SJCRH30 (cell line): ENCODE measurements around the gene SLC17A2. TPM values are rescaled to one million over a fixed set of nuclear protein-coding genes. Genes with fewer than 3 reads are reported as not detected.

Experiments used
- DNase-seq, 2 experiments: peaks; one replicate each; pipeline ENCODE4 v3.0.0-alpha.2; 2015 to 2020
- H3K27ac ChIP-seq: fragments of 250-450 bp; sonication (Bioruptor Pico); 2 replicates; pipeline ENCODE4 v1.5.1; 2020; ENCODE audit warnings: mild to moderate bottlenecking, moderate library complexity
- H3K27me3 ChIP-seq: fragments of 250-450 bp; sonication (Bioruptor Pico); 2 replicates; pipeline ENCODE4 v1.5.1; 2020; ENCODE audit warnings: mild to moderate bottlenecking, moderate library complexity
- H3K36me3 ChIP-seq: fragments of 250-450 bp; sonication (Bioruptor Pico); 2 replicates; pipeline ENCODE4 v1.5.1; 2020; ENCODE audit warnings: mild to moderate bottlenecking, moderate library complexity
- H3K4me1 ChIP-seq: fragments of 250-450 bp; sonication (Bioruptor Pico); 2 replicates; pipeline ENCODE4 v1.5.1; 2020; ENCODE audit warnings: mild to moderate bottlenecking, moderate library complexity
- H3K4me3 ChIP-seq: fragments of 250-450 bp; sonication (Bioruptor Pico); 2 replicates; pipeline ENCODE4 v1.5.1; 2020; ENCODE audit warnings: mild to moderate bottlenecking, moderate library complexity
- H3K9me3 ChIP-seq: fragments of 250-450 bp; sonication (Bioruptor Pico); replicated peaks from 2 replicates; pipeline ENCODE4 v1.5.1; 2020; ENCODE audit warnings: mild to moderate bottlenecking, moderate library complexity
- total RNA-seq: library from RNA; depleted of rRNA; stranded (reverse); fragments of >200 nt; shearing (Covaris generic); gene quantifications from 2 replicates; pipeline ENCODE4 v1.2.3, GENCODE V29; 2014

The SLC17A2 gene
- total RNA-seq, 1 experiment from 2014 or later, result not detected

DNA sequence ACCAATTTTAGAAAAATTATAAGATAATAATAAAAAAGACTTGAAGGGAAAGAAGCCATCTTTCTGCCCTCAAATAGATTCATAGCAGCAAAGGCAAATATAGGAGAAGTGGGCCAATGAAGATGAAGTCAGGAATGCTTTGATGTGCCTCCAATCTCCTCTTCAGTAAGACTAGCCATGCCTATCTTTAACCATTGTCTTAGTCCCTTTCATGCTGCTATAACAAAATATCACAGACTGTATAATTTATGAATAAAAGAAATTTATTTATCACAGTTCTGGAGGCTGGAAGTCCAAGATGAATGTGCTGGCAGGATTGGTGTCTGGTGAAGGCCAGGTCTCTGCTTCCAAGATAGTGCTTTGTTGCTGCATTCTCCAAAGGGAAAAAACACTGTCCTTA, 37.6 kb downstream of the SLC17A2 start:
- no peak overlapping the region for H3K4me3 ChIP-seq
- H3K27ac ChIP-seq, result no peak overlapping the region
- no peaks in the 10 kb centered on the region for H3K4me1 ChIP-seq
- no peak for DNase-seq
- no peaks in the 10 kb centered on the region for H3K27me3 ChIP-seq
- no peaks in the 10 kb centered on the region for H3K36me3 ChIP-seq
- H3K9me3 ChIP-seq, result no peaks in the 10 kb centered on the region

DNA sequence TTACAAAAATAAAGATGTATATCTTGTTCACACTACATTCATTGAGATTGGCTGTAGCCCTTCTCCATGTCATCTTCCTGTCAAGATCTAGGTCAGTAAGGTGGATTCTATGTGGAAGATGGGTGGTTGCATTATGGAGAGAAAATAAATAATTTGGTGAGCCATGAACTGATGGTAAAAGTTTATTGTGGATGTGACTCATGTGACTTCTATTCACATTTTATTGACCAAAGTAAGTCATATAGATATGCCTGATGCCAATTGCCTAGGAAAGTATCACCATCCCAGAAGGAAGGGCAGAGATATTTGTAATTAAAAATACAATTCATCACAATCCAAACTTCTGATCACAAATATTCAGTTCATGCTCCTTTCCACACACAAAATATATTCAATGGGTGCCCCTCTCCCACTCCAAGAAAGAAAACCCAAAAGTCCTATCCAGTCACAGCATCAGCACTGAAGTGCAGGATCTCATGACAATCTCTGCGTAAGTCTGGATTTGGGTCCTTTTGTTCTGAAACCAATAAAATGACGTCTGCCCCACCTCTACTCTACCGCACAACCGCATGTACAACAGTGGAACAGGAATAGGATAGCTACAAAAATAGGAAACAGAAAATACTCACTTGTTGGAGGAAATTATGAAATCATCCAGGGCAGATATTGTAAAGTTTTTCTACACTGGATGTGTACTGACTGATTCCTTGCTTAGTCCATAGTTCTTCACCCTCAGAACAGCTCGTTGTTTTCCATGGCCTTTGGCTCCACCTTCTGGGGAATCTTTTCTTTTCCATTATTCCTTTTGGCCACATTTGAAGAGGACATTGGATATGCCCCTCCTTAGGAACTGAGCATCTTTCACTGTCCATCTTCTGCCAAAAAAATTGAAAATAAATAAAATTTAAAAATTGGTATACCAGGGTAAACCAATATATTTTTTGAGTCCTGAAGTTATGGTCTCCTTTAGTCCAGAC, 40.3 kb downstream of the SLC17A2 start:
- H3K27me3 ChIP-seq, result no peaks in the 10 kb centered on the region
- H3K4me3 ChIP-seq, result no peak overlapping the region
- H3K27ac ChIP-seq, result no peak overlapping the region
- no peaks in the 10 kb centered on the region for H3K4me1 ChIP-seq
- peak; percentile 3 to 52 for DNase-seq
- H3K9me3 ChIP-seq, result no peaks in the 10 kb centered on the region
- H3K36me3 ChIP-seq, result no peaks in the 10 kb centered on the region

DNA sequence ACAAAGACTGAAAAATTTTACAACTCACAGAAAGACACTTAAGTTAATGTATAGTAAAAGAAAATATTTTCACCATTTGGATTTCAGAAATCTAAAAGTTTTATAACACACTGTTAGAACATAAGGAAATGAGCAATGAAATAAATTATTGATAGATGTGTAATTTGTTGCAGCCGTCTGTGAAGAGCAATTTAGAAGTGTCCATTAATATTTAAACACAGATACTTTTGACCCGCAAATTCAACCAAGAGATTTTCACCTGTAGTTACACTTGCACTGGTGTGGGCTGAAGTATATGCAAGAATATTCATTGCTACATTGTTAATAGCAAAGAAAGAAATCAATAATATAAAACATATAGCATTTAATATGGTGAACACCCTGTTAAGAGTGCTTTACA, 41.9 kb downstream of the SLC17A2 start:
- Histone ChIP-seq H3K27ac (no peak overlapping the region), H3K9me3 (no peaks in the 10 kb centered on the region), H3K36me3 (no peaks in the 10 kb centered on the region), H3K4me3 (no peak overlapping the region), H3K4me1 (no peaks in the 10 kb centered on the region), H3K27me3 (no peaks in the 10 kb centered on the region)
- no peak for DNase-seq

DNA sequence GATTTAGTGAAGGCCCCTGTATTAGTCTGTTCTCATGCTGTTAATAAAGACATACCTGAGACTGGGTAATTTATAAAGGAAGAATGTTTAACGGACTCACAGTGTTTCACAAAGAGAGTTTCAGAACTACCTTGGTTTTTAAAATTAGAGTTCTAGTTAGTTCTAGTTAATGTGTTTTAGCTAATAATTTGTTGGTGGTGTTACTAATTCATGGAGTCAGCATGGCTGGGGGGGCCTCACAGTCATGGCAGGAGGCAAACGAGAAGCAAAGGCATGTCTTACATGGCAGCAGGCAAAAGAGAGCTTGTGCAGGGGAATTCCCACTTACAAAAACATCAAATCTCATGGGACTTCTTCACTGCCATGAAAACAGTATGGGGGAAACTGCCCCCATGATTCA, 44.4 kb downstream of the SLC17A2 start:
- no peaks in the 10 kb centered on the region for H3K27me3 ChIP-seq

DNA sequence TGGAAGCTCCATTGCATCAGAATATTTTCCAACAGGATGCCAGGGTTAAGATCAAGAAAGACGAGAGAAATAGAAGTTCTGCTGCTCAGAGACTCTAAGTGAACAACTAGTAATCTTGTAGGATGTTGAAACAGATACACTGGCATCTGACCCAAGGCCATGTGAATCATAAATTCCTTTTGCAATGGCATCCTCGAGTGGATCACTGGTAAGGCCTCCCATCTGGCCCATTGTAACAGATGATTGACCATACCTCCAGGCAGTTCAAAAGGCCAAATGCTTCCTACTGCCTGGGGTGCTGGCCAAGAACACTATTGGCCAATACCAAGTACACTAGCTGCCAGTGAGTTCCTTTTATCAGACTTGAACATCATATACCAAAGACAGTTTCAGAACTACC, 46.5 kb downstream of the SLC17A2 start:
- H3K4me1 ChIP-seq, result no peaks in the 10 kb centered on the region
- H3K27me3 ChIP-seq, result no peaks in the 10 kb centered on the region
- H3K27ac ChIP-seq, result no peak overlapping the region
- no peak overlapping the region for H3K4me3 ChIP-seq
- no peak for DNase-seq
- H3K9me3 ChIP-seq, result no peaks in the 10 kb centered on the region
- H3K36me3 ChIP-seq, result no peaks in the 10 kb centered on the region

More for the DNA sequence above, 44.4 kb downstream of the SLC17A2 start:
- no peak for DNase-seq
- Histone ChIP-seq H3K4me3 (no peak overlapping the region), H3K27ac (no peak overlapping the region), H3K9me3 (no peaks in the 10 kb centered on the region), H3K36me3 (no peaks in the 10 kb centered on the region), H3K4me1 (no peaks in the 10 kb centered on the region)

DNA sequence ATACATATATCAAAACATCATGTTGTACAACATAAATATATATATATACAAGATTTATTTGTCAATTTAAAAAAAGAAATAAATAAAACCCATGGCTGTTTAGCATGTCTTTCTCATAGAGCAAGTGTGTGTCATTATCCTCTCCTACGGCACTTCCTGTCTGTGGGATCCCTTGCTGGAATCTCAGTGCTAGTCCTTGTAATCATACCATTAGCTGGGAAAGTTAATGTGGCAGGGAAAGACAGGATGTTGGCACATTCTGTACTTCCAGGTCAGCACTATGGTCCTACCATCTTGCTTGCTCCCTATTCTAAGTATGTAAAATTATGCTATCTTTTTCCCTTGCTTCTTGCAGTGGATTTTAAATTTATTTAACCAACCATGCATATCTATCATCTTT, 47.0 kb downstream of the SLC17A2 start:
- DNase-seq, result no peak
- H3K27me3 ChIP-seq, result no peaks in the 10 kb centered on the region
- H3K36me3 ChIP-seq, result no peaks in the 10 kb centered on the region
- no peaks in the 10 kb centered on the region for H3K4me1 ChIP-seq
- H3K9me3 ChIP-seq, result no peaks in the 10 kb centered on the region
- H3K27ac ChIP-seq, result no peak overlapping the region
- no peak overlapping the region for H3K4me3 ChIP-seq

DNA sequence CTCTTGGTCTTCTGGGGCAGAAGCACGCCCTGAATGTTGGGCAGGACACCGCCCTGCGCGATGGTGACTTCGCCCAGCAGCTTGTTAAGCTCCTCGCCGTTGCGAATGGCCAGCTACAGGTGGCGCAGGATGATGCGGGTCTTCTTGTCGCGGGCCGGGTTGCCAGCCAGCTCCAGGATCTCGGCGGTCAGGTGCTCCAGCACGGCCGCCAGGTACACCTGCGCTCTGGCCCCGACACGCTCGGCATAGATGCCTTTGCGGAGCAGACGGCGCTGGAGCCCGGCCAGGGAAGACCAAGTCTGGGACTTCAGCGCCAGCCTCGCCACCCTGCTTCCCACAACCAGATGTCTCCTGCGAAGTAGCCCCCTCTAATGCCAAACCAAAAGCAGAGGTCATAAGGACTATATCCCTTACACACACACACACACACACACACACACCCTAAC, 48.4 kb downstream of the SLC17A2 start:
- Histone ChIP-seq H3K36me3 (no peaks in the 10 kb centered on the region), H3K27ac (no peak overlapping the region), H3K4me1 (no peaks in the 10 kb centered on the region), H3K4me3 (no peak overlapping the region), H3K9me3 (no peaks in the 10 kb centered on the region), H3K27me3 (no peaks in the 10 kb centered on the region)
- DNase-seq, result no peak

DNA sequence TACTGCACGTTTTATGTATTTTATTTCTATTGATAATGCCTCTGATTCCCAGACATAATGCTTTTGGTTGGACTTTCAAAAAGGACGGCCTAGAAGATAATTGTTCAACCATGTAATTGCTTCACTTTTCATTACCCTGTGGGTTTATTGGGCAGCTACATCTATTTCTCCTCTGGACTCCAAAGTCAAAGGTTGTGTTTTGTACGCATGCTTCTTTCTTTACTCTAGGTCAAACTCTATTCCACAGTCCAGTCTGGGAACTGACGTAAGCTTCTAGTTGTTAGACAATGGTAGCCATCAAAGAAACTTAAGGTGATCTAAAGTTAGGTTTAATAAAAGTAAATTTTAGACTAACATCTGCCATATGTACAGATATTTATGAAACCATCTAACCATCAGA, 49.9 kb downstream of the SLC17A2 start:
- H3K27me3 ChIP-seq, result no peaks in the 10 kb centered on the region
- H3K9me3 ChIP-seq, result no peaks in the 10 kb centered on the region
- no peak for DNase-seq
- no peaks in the 10 kb centered on the region for H3K4me1 ChIP-seq
- H3K4me3 ChIP-seq, result no peak overlapping the region
- no peak overlapping the region for H3K27ac ChIP-seq
- no peaks in the 10 kb centered on the region for H3K36me3 ChIP-seq

DNA sequence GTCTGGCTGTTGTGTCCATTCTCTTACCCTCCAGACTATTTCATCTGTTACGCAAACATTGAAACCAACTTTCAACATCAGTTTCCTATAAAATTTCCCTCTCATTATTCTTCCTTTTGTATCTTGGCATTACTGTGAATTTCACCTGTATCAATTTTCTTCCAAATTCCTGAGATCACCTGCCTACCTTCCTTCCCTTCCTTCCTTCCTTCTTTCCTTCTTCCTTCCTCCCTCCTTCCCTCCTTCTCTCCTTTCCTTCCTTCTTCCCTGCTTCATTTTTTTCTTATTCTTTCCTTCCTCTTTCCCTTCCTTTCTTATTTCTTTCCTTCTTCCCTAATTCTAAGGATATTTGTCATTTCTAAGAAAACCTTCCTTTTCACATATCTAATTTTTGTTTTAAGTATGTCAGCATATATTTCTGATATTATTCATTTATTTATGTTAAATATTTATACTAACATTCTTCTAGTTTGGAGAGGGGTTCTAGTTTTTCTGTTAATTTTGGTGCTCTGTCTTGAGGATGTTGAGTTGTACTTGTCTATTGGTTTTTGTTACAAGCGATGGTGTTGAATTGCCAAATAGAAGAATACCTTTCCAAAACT, 51.7 kb downstream of the SLC17A2 start:
- H3K27ac ChIP-seq, result no peak overlapping the region
- DNase-seq, result no peak
- no peaks in the 10 kb centered on the region for H3K36me3 ChIP-seq
- no peak overlapping the region for H3K4me3 ChIP-seq
- H3K4me1 ChIP-seq, result no peaks in the 10 kb centered on the region
- H3K9me3 ChIP-seq, result no peaks in the 10 kb centered on the region
- no peaks in the 10 kb centered on the region for H3K27me3 ChIP-seq

DNA sequence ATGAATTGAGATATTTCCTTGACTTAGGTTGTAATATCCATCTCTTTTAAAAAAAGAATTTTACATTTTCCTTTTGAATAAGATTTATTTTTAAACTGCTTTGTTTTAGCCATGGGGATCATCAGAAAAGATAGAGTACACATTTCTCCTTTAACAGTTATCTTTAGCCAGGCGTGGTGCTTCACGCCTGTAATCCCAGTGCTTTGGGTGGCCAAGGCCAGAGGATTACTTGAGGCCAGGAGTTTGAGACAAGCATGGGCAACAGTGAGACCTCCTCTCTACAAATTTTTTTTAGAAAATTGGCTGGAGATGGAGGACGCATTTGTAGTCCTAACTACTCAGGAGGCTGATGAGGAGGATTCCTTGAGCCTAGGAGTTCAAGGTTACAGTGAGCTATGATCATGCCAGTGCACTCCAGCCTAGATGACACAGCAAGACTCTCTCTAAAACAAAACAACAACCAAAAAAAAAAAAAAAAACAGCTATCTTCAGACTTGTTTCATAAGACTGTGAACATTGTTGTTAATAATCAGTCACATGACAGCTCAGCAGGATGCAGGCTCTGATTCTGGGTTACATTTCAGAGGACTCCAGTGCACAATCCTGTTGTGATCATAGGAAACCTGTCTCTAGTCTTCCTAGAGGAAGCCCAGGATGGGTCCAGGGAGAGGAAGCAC, 54.4 kb downstream of the SLC17A2 start:
- Histone ChIP-seq H3K4me1 (no peaks in the 10 kb centered on the region), H3K9me3 (no peaks in the 10 kb centered on the region), H3K27ac (no peak overlapping the region)

DNA sequence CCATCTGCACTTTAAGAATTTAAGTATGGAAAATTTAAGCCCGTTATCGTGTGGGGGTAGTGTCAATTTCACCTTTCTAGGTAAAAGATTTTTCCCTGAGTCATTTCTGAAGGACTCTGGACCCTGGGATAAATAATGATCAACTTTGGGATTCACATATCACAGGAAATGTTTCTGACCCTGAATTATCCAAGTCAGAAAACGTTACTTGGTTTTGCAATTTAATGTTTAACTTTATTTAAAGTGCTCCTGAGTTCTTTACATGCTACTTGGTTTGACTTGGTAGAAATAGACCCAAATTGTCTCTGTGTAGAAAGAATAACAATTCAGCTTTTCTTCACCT, 55.0 kb downstream of the SLC17A2 start:
- Histone ChIP-seq H3K27ac (no peak overlapping the region), H3K27me3 (no peaks in the 10 kb centered on the region), H3K4me1 (no peaks in the 10 kb centered on the region), H3K9me3 (no peaks in the 10 kb centered on the region), H3K4me3 (no peak overlapping the region), H3K36me3 (no peaks in the 10 kb centered on the region)
- DNase-seq, result no peak

More for the DNA sequence above, 54.4 kb downstream of the SLC17A2 start:
- Histone ChIP-seq H3K4me3 (no peak overlapping the region), H3K27me3 (no peaks in the 10 kb centered on the region), H3K36me3 (no peaks in the 10 kb centered on the region)
- no peak for DNase-seq

DNA sequence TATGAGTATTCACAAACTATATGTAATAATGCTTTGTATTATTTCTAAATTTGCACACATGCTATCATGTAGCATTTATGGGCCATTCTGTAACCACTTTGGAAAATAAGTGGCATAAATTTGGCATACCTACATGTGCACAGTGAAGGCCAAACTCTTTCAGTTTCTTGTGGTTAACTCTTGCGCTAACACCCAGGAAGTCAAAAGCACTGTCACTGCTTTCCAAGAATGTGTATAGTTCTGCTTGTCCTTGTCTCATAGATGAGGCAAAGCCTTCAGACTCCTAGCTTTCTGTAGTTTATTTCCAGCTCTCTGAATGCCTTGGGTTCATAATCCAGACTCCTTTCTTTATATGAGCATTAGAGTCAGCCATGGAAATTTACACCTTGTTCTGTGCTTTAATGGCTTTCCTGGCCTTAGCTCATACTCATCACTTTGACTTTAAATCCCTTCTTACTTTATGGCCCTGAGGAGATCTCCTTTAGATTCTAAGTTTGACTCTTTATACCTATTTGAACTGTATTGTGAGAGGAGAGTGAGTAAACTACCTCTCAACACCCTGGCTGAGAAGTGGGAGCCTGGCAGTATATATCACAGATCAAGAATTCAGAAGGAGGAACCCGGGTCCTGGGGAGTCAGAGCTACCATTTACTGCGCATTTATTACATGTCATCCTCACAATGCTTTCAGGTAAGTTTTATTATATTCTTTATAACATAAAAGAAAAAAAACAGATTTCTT, 55.5 kb downstream of the SLC17A2 start:
- H3K4me3 ChIP-seq, result no peak overlapping the region
- H3K4me1 ChIP-seq, result no peaks in the 10 kb centered on the region
- no peaks in the 10 kb centered on the region for H3K36me3 ChIP-seq
- no peaks in the 10 kb centered on the region for H3K27me3 ChIP-seq
- no peak for DNase-seq
- no peaks in the 10 kb centered on the region for H3K9me3 ChIP-seq
- H3K27ac ChIP-seq, result no peak overlapping the region

DNA sequence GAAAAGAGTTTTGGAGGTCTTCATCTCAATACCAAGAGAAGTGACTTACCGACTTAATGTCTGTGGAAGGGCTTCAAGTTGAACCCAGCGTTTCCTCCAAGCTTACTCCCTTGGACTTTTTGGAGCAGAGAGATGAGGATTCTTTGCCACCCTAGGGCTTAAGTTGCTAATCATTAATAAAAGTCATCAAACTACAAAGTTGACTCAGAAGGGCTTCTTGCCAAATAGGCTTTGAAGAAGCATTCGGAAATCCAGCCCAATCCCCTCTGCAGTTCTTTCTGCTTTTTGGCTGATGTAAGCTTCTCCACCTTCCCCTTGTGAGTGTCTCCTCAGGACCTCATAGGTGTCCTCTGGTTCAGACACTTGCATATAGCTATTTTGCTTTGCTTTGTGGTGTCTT, 56.4 kb downstream of the SLC17A2 start, which contains the start of gene SLC17A3:
Gene SLC17A3 (minus strand): TSS at position 126 of the 400 bp plus-strand sequence. CDS start 5,856 bp downstream, outside the sequence.
- Histone ChIP-seq H3K36me3 (no peaks in the 10 kb centered on the region), H3K27me3 (no peaks in the 10 kb centered on the region), H3K9me3 (no peaks in the 10 kb centered on the region), H3K4me3 (no peak within 1 kb of the TSS), H3K27ac (no peak within 1 kb of the TSS), H3K4me1 (no peaks in the 10 kb centered on the region)
- DNase-seq, result no peak

DNA sequence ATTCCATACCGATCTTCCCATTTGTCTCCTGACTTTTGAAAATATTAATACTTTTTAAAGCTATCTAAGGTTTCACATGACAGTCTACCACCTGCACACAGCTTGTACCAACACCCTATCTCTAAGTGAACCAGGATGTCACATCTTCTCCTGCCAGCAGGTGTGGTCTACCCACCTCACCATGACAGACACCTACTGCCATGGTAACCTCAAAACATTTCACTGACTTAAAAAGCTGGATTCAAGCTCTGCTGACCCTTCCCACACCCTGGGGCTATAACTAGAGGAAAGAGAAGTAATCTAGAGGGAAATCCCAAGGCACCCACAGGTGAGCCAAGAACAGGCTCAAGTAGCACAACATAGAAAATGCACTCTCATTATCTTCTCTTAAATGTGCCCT, 57.7 kb downstream of the SLC17A2 start:
- Histone ChIP-seq H3K4me1 (no peaks in the 10 kb centered on the region), H3K9me3 (no peaks in the 10 kb centered on the region), H3K4me3 (no peak overlapping the region), H3K27me3 (no peaks in the 10 kb centered on the region), H3K27ac (no peak overlapping the region), H3K36me3 (no peaks in the 10 kb centered on the region)
- no peak for DNase-seq
